ENCODE data around the gene SMYD5. TPM values are rescaled to one million over a fixed set of nuclear protein-coding genes. Genes with fewer than 3 reads are reported as not detected.

The SMYD5 gene
- total and polyA plus RNA-seq, 2 donors (not counting 1 experiment from before 2014, with no cell fraction given) = 31.9 to 41.0 TPM

DNA sequence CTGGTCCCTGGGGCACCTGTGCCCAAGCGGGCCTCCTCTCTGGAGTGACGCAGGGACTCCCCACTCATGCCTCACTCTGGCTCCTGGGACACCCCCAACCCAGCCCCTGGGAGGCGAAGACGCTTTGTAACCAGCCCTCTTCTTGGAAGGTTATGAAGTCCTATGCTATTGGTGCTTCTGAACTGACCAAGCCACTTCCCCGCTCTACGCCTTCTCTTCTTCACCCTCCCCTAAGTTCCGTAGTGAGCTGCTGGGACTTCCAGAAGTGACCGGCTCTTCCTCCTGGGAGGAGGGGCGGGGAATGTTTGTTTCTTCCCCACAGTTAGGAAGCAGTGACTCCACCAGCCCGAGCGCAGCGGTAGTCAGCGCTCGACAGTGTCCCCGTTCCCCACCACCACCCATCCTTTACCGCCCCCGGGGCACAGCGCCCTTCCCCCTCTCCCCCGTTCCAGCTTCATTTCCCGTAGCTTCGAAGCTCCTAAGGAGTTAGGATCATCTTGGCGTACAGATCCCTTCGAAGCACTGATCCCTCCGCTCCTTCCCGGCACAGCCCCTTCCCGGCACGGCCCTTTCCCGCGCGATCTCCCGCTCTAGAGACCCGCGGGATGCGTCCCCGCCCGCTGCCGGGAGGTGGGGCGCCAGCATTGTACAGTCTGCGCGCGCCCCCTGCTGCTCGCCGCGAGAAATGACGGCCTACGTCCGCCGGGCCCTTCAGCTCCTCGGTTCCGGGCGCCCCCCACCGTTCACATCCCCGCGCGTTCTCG, 37.0 kb upstream of the SMYD5 start:
- H2AFZ ChIP-seq (ENCODE audit: insufficient read depth, low read depth, low read length, poor library complexity, severe bottlenecking) = peak overlapping the region; percentile 94
- H3K4me3 ChIP-seq (ENCODE audit: control extremely low read depth in 1 of 5, extremely low read depth in 1 of 5, insufficient read depth in 1 of 5, low read depth in 2 of 5, low read length in 4 of 5) = peak overlapping the region; percentile 51 to 76 (median 64)
- H3K27ac Mint-ChIP-seq = peak overlapping the region; percentile 41
- H3K9me3 ChIP-seq (ENCODE audit: control extremely low read depth in 1 of 3, control insufficient read depth in 2 of 3, insufficient read depth in 1 of 3, low read length in 2 of 3) = no peaks in the 10 kb centered on the region
- no peaks in the 10 kb centered on the region for H3K79me2 ChIP-seq (ENCODE audit: control insufficient read depth, insufficient read depth, low read length)
- intact Hi-C loops (cut with micrococcal nuclease) = loop anchor here (1.0 to 10.0 kb wide), 9 partner anchors 14 to 1252 kb away; partner anchors contain the start of genes PRADC1, RAB11FIP5, SFXN5 and SMYD5
- WGBS (ENCODE audit: insufficient coverage) = 1% methylated on average over 49 of the region's 56 CpGs
- H3K4me2 ChIP-seq (replicated peaks; ENCODE audit: low read depth, low read length, poor library complexity, severe bottlenecking) = peak overlapping the region; percentile 89
- TF ChIP-seq EZH2 (IDR thresholded peaks at IDR 0.05; ENCODE audit: borderline replicate concordance, insufficient read depth, low read depth, low read length, poor library complexity, severe bottlenecking) = no peak
- TF ChIP-seq CTCF (IDR thresholded peaks at IDR 0.05) = peak; percentile 98
- H3K27me3 ChIP-seq (replicated peaks in 1 of 4; ENCODE audit: control extremely low read depth in 1 of 4, control insufficient read depth in 3 of 4, insufficient read depth in 4 of 4, low read length in 3 of 4) = peaks cover 0 to 58% (median 16%) of the 10 kb centered on the region in 4 experiments
- no peaks in the 10 kb centered on the region for H4K20me1 ChIP-seq (ENCODE audit: control insufficient read depth, insufficient read depth, low read length, poor library complexity, severe bottlenecking)
- peak overlapping the region; percentile 94 for H3K4me3 Mint-ChIP-seq
- POLR2A ChIA-PET = no interaction called here
- H3K9me3 Mint-ChIP-seq (ENCODE audit: insufficient read depth) = no peaks in the 10 kb centered on the region
- peak; percentile 93 for ATAC-seq (ENCODE audit: low read depth)
- H3K4me1 ChIP-seq (ENCODE audit: control insufficient read depth in 2 of 2, insufficient read depth in 2 of 2, low read length in 2 of 2) = peaks cover 24 to 28% of the 10 kb centered on the region in 2 donors
- H3K27ac ChIP-seq (ENCODE audit: low read length in 2 of 2) = no peak overlapping the region
- DNase-seq = peak; percentile 92
- no peaks in the 10 kb centered on the region for H3K36me3 ChIP-seq (replicated peaks in 1 of 2; ENCODE audit: control extremely low read depth in 1 of 2, control insufficient read depth in 1 of 2, extremely low read depth in 1 of 2, insufficient read depth in 2 of 2, low read length in 1 of 2)
- CTCF ChIA-PET = interaction anchor here (0.8 to 6.6 kb wide), 41 partner anchors 10 to 1477 kb away, joined by 3 to 137 read pairs (median 5); partner anchors contain the start of genes ALMS1, CCT7, EMX1 and FBXO41
- H3K4me1 Mint-ChIP-seq = peaks cover 16% of the 10 kb centered on the region
- peaks cover 59% of the 10 kb centered on the region for H3K27me3 Mint-ChIP-seq
- H3K9ac ChIP-seq (ENCODE audit: low read length) = peak overlapping the region; percentile 67

Data from B cell (primary cell).